GM12878 (cell line): ENCODE measurements around the gene P2RY11. TPM values are rescaled to one million over a fixed set of nuclear protein-coding genes. Genes with fewer than 3 reads are reported as not detected.
A peak's percentile ranks its signal among the peaks of the same experiment; 100 is the strongest.

Source experiments
- ATF7 ChIP-seq: fragments of 450-650 bp; IDR thresholded peaks from 2 replicates; pipeline ENCODE4 v1.6.1; 2016; ENCODE audit warnings: low read depth, mild to moderate bottlenecking
- BHLHE40 ChIP-seq, 2 experiments: fragments of 450-650 bp in 1 of 2; IDR thresholded peaks; 2 replicates each; pipeline ENCODE4 v1.6.1; 2011 to 2017; ENCODE audit warnings: low read depth in 2 of 2, borderline replicate concordance in 1 of 2, improper control_type of control experiment in 1 of 2, low read length in 1 of 2, mild to moderate bottlenecking in 1 of 2
- BMI1 ChIP-seq: fragments of 450-650 bp; IDR thresholded peaks from 2 replicates; pipeline ENCODE4 v1.6.1; 2016; ENCODE audit warnings: mild to moderate bottlenecking, moderate library complexity, borderline replicate concordance
- CHD1 ChIP-seq: IDR thresholded peaks from 2 replicates; pipeline ENCODE4 v1.6.1; 2012; ENCODE audit warnings: low read depth, low read length, improper control_type of control experiment
- DPF2 ChIP-seq: fragments of 450-650 bp; IDR thresholded peaks from 2 replicates; pipeline ENCODE4 v1.6.1; 2017; ENCODE audit warnings: mild to moderate bottlenecking
- IRF4 ChIP-seq: IDR thresholded peaks from 2 replicates; pipeline ENCODE4 v1.6.1; 2011; ENCODE audit warnings: low read depth, low read length
- MEF2B ChIP-seq: fragments of 450-650 bp; IDR thresholded peaks from 2 replicates; pipeline ENCODE4 v1.6.1; 2018; ENCODE audit warnings: mild to moderate bottlenecking, moderate library complexity; ENCODE audit not compliant: partially characterized antibody, poor library complexity, severe bottlenecking
- MTA2 ChIP-seq: fragments of 450-650 bp; IDR thresholded peaks from 2 replicates; pipeline ENCODE4 v1.6.1; 2016; ENCODE audit warnings: low read depth, mild to moderate bottlenecking, moderate library complexity
- MXI1 ChIP-seq: fragments of 150-350 bp; IDR thresholded peaks from 2 replicates; pipeline ENCODE4 v1.6.1; 2011; ENCODE audit warnings: low read depth, mild to moderate bottlenecking, inconsistent platforms, low read length, improper control_type of control experiment
- NFYA ChIP-seq: IDR thresholded peaks from 2 replicates; pipeline ENCODE4 v1.6.1; 2011; ENCODE audit warnings: low read depth, mild to moderate bottlenecking, low read length, improper control_type of control experiment, borderline replicate concordance
- NR2C2 ChIP-seq: IDR thresholded peaks from 2 replicates; pipeline ENCODE4 v1.6.1; 2011; ENCODE audit warnings: borderline replicate concordance, low read depth; ENCODE audit not compliant: control insufficient read depth, insufficient read length
- POLR2A ChIP-seq: IDR thresholded peaks from 2 replicates; pipeline ENCODE4 v1.6.1; 2011; ENCODE audit warnings: low read depth, mild to moderate bottlenecking, low read length
- POLR2AphosphoS5 ChIP-seq: IDR thresholded peaks from 2 replicates; pipeline ENCODE4 v1.6.1; 2011; ENCODE audit warnings: mild to moderate bottlenecking, low read length, inconsistent platforms
- RAD51 ChIP-seq: fragments of 450-650 bp; IDR thresholded peaks from 2 replicates; pipeline ENCODE4 v1.6.1; 2016; ENCODE audit warnings: moderate library complexity, mild to moderate bottlenecking, inconsistent platforms
- RCOR1 ChIP-seq: conservative IDR thresholded peaks from 2 replicates; pipeline ENCODE4 v1.6.1; 2012; ENCODE audit warnings: low read depth, low read length, improper control_type of control experiment
- RELA ChIP-seq: fragments of 450-650 bp; IDR thresholded peaks from 2 replicates; pipeline ENCODE4 v1.8.0; 2014; ENCODE audit warnings: borderline replicate concordance; ENCODE audit not compliant: partially characterized antibody
- SMARCA5 ChIP-seq: fragments of 450-650 bp; IDR thresholded peaks from 2 replicates; pipeline ENCODE4 v1.6.1; 2017; ENCODE audit warnings: mild to moderate bottlenecking
- SP1 ChIP-seq: IDR thresholded peaks from one replicate; pipeline ENCODE4 v1.6.1; 2011; ENCODE audit warnings: low read depth, low read length
- ZNF24 ChIP-seq: fragments of 450-650 bp; IDR thresholded peaks from 2 replicates; pipeline ENCODE4 v1.6.1; 2017; ENCODE audit warnings: antibody characterized with exemption, mild to moderate bottlenecking
- ZNF622 ChIP-seq: fragments of 450-650 bp; IDR thresholded peaks from 2 replicates; pipeline ENCODE4 v1.6.1; 2017; ENCODE audit warnings: mild to moderate bottlenecking, inconsistent platforms
- polyA plus RNA-seq, 11 experiments: library from polyadenylated mRNA; depleted of rRNA in 4 of 11; unstranded in 6 of 11; stranded (reverse) in 5 of 11; fragments of >200 nt; fragmentation: Nextera tagmentation in 4 of 11; fragmentation: Illumina TruSeq in 1 of 11; extraction: Ambion mirVana in 4 of 11; extraction: Trizol in 1 of 11; gene quantifications; 1 replicate in 1 of 11; 2 replicates in 10 of 11; pipeline versions ENCODE4 v1.2.1 to v1.2.3, GENCODE V29; 2011 to 2016; ENCODE audit warnings: inconsistent platforms in 2 of 11, missing spikeins in 2 of 11, low read depth in 1 of 11
- total RNA-seq, 4 experiments: library from RNA; depleted of rRNA in 3 of 4; stranded (reverse); fragments of >200 nt in 3 of 4; fragmentation: Illumina TruSeq in 1 of 4; extraction: Trizol in 1 of 4; gene quantifications; 2 replicates each; pipeline versions ENCODE4 v1.2.1 to v1.2.3, GENCODE V29; 2013 to 2021
- TF ChIP-seq, protein P1 (sequence below), 3 experiments: IDR thresholded peaks in 2 of 3; conservative IDR thresholded peaks in 1 of 3; 2 replicates each; pipeline ENCODE4 v1.5.1; 2011; ENCODE audit warnings: low read depth in 3 of 3, low read length in 3 of 3, mild to moderate bottlenecking in 3 of 3, control low read depth in 2 of 3, moderate library complexity in 2 of 3, inconsistent platforms in 1 of 3, mixed read lengths in 1 of 3; ENCODE audit not compliant: control insufficient read depth in 2 of 3, insufficient read depth in 1 of 3; ENCODE audit errors: extremely low read depth in 1 of 3
- TF ChIP-seq, protein P2 (sequence below): fragments of 450-650 bp; IDR thresholded peaks from 2 replicates; pipeline ENCODE4 v1.6.1; 2017; ENCODE audit warnings: borderline replicate concordance
- TF ChIP-seq, protein P3 (sequence below): fragments of 450-650 bp; IDR thresholded peaks from 2 replicates; pipeline ENCODE4 v1.6.1; 2017; ENCODE audit warnings: mild to moderate bottlenecking, moderate library complexity
- TF ChIP-seq, protein P4 (sequence below): IDR thresholded peaks from 2 replicates; pipeline ENCODE4 v1.6.1; 2011; ENCODE audit warnings: low read depth, mild to moderate bottlenecking, low read length, moderate library complexity, borderline replicate concordance; ENCODE audit errors: extremely low read depth

P2RY11 gene
- total and polyA plus RNA-seq, 10 of the 15 experiments (the other 5 are each of a cell fraction or from before 2014, with no cell fraction given): 0.14 to 46.5 (median 7.6) TPM

DNA sequence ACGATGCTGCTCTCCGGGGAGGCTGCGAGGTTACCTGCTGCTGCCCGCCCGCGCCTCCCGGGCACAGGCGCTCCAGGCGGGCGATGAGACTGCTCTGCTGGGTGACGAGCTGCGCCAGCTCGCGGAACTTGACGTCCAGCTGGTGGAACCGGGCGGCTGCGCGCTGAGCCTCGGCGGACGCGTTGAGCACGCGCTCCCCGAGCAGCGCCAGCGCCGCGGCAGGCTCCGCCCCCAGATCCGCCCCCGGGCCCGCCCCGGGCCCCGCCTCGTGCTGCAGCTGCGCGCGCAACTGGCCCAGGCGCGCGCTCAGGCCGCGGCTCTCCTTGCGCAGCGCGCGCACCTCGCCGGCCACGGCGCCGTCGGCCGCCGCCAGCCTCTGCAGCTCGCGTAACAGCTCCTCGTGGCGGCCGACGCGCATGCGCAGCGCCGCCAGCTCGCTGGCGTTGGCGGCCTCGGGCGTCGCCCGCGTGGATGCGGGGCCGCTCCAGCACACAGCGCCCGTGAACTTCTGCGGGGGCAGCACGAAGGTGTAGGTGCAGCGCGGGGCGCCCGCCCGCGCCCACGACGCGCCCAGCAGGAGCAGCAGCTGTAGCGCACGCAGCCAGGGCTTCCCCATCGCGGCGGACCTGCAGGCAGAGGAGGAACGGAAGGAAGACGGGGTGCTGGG, 15.4 kb upstream of the P2RY11 start (continued):
- no peak for TF ChIP-seq RAD51
- no peak for TF ChIP-seq ZNF622
- TF ChIP-seq, protein P1, sequence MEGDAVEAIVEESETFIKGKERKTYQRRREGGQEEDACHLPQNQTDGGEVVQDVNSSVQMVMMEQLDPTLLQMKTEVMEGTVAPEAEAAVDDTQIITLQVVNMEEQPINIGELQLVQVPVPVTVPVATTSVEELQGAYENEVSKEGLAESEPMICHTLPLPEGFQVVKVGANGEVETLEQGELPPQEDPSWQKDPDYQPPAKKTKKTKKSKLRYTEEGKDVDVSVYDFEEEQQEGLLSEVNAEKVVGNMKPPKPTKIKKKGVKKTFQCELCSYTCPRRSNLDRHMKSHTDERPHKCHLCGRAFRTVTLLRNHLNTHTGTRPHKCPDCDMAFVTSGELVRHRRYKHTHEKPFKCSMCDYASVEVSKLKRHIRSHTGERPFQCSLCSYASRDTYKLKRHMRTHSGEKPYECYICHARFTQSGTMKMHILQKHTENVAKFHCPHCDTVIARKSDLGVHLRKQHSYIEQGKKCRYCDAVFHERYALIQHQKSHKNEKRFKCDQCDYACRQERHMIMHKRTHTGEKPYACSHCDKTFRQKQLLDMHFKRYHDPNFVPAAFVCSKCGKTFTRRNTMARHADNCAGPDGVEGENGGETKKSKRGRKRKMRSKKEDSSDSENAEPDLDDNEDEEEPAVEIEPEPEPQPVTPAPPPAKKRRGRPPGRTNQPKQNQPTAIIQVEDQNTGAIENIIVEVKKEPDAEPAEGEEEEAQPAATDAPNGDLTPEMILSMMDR (IDR thresholded peaks at IDR 0.05 in 2 of 3, conservative IDR thresholded peaks at IDR 0.05 in 1 of 3; ENCODE audit: control insufficient read depth in 2 of 3, extremely low read depth in 1 of 3, insufficient read depth in 1 of 3, low read depth in 3 of 3, low read length in 3 of 3): no peak
- no peak for TF ChIP-seq NR2C2
- TF ChIP-seq RELA: peak; percentile 61
- TF ChIP-seq, protein P2, sequence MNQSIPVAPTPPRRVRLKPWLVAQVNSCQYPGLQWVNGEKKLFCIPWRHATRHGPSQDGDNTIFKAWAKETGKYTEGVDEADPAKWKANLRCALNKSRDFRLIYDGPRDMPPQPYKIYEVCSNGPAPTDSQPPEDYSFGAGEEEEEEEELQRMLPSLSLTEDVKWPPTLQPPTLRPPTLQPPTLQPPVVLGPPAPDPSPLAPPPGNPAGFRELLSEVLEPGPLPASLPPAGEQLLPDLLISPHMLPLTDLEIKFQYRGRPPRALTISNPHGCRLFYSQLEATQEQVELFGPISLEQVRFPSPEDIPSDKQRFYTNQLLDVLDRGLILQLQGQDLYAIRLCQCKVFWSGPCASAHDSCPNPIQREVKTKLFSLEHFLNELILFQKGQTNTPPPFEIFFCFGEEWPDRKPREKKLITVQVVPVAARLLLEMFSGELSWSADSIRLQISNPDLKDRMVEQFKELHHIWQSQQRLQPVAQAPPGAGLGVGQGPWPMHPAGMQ: no peak
- peak; percentile 39; the same call in 1 of the 2 replicates for TF ChIP-seq MXI1
- peak in 1 of 2 experiments; percentile 75; a peak in 2 of 4 replicates for TF ChIP-seq BHLHE40 (IDR thresholded peaks at IDR 0.05; ENCODE audit: borderline replicate concordance in 1 of 2, low read depth in 2 of 2, low read length in 1 of 2)
- no peak for TF ChIP-seq CHD1
- no peak for TF ChIP-seq RCOR1
- no peak for TF ChIP-seq ZNF24
- TF ChIP-seq, protein P3, sequence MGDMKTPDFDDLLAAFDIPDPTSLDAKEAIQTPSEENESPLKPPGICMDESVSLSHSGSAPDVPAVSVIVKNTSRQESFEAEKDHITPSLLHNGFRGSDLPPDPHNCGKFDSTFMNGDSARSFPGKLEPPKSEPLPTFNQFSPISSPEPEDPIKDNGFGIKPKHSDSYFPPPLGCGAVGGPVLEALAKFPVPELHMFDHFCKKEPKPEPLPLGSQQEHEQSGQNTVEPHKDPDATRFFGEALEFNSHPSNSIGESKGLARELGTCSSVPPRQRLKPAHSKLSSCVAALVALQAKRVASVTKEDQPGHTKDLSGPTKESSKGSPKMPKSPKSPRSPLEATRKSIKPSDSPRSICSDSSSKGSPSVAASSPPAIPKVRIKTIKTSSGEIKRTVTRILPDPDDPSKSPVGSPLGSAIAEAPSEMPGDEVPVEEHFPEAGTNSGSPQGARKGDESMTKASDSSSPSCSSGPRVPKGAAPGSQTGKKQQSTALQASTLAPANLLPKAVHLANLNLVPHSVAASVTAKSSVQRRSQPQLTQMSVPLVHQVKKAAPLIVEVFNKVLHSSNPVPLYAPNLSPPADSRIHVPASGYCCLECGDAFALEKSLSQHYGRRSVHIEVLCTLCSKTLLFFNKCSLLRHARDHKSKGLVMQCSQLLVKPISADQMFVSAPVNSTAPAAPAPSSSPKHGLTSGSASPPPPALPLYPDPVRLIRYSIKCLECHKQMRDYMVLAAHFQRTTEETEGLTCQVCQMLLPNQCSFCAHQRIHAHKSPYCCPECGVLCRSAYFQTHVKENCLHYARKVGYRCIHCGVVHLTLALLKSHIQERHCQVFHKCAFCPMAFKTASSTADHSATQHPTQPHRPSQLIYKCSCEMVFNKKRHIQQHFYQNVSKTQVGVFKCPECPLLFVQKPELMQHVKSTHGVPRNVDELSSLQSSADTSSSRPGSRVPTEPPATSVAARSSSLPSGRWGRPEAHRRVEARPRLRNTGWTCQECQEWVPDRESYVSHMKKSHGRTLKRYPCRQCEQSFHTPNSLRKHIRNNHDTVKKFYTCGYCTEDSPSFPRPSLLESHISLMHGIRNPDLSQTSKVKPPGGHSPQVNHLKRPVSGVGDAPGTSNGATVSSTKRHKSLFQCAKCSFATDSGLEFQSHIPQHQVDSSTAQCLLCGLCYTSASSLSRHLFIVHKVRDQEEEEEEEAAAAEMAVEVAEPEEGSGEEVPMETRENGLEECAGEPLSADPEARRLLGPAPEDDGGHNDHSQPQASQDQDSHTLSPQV: peak; percentile 76; the same call in 1 of the 2 replicates
- peak; percentile 81 for TF ChIP-seq POLR2A
- peak; percentile 88 for TF ChIP-seq DPF2
- TF ChIP-seq IRF4: no peak
- no peak; the same call in 1 of the 2 replicates for TF ChIP-seq POLR2AphosphoS5
- TF ChIP-seq MEF2B: no peak
- no peak for TF ChIP-seq NFYA
- TF ChIP-seq, protein P4, sequence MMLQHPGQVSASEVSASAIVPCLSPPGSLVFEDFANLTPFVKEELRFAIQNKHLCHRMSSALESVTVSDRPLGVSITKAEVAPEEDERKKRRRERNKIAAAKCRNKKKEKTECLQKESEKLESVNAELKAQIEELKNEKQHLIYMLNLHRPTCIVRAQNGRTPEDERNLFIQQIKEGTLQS: no peak
- no peak for TF ChIP-seq SMARCA5
- no peak for TF ChIP-seq ATF7
- TF ChIP-seq MTA2: no peak
- TF ChIP-seq SP1: no peak
- TF ChIP-seq BMI1: no peak
